A549 (cell line): ENCODE data around the gene ANKK1. TPM values are rescaled to one million over a fixed set of nuclear protein-coding genes. Genes with fewer than 3 reads are reported as not detected.

ENCODE experiments used
- ATAC-seq, 2 experiments: fragments of 200-7000 bp in 1 of 2; fragments of >200 bp in 1 of 2; cut with Nextera tagmentation in 1 of 2; cut with Tn5 transposase in 1 of 2; 3 replicates each; pipeline versions ENCODE4 v1.8.0 to v1.9.1; 2018 to 2020; ENCODE audit warnings: mild to moderate bottlenecking in 1 of 2, moderate library complexity in 1 of 2
- CTCF ChIA-PET: fragments of 300-600 bp; sonication (Branson Sonifier 250); formaldehyde crosslinking; extraction: SDS; loops from one replicate; lab custom pipeline; 2021; ENCODE audit warnings: antibody characterized with exemption, inconsistent platforms; lab: Yijun Ruan, JAX
- POLR2A ChIA-PET: fragments of 350-600 bp; formaldehyde crosslinking; extraction: SDS; loops from one replicate; lab custom pipeline; 2021; ENCODE audit warnings: antibody characterized with exemption, inconsistent platforms; lab: Yijun Ruan, JAX
- DNase-seq, 2 experiments: peaks; one replicate each; pipeline versions ENCODE4 v3.0.0 to v3.0.0-alpha.2; 2011 to 2016; ENCODE audit warnings: low read depth in 1 of 2, low spot score in 1 of 2
- FAIRE-seq: peaks from 2 replicates; lab custom pipeline; 2011; peaks lifted over from hg19 to GRCh38; lab: Jason Lieb, UNC
- H3K27ac ChIP-seq, 2 experiments: fragments of >200 bp; sonication (Bioruptor Twin); formaldehyde crosslinking; 3 replicates each; pipeline ENCODE4 v1.5.1; 2016 to 2017
- H3K4me1 ChIP-seq: fragments of >200 bp; sonication (Bioruptor Twin); formaldehyde crosslinking; 3 replicates; pipeline ENCODE4 v1.6.1; 2016
- H3K4me2 ChIP-seq: fragments of >200 bp; sonication (Bioruptor Twin); formaldehyde crosslinking; 3 replicates; pipeline ENCODE4 v1.6.1; 2016
- H3K4me3 ChIP-seq: fragments of >200 bp; sonication (Bioruptor Twin); formaldehyde crosslinking; 3 replicates; pipeline ENCODE4 v1.5.1; 2016
- H3K9me3 ChIP-seq: fragments of >200 bp; sonication (Bioruptor Twin); formaldehyde crosslinking; 3 replicates; pipeline ENCODE4 v1.6.1; 2016
- CEBPB ChIP-seq, 2 experiments: fragments of >200 bp in 1 of 2; sonication (Bioruptor Twin) in 1 of 2; formaldehyde crosslinking in 1 of 2; IDR thresholded peaks; 2 replicates each; pipeline ENCODE4 v1.6.1; 2012 to 2016
- CHD2 ChIP-seq: fragments of 150-350 bp; IDR thresholded peaks from 2 replicates; pipeline ENCODE4 v1.6.1; 2014; ENCODE audit warnings: low read length; ENCODE audit not compliant: partially characterized antibody
- EHF ChIP-seq: fragments of 250-450 bp; sonication (Bioruptor Pico); IDR thresholded peaks from 2 replicates; pipeline ENCODE4 v1.5.0; 2020; ENCODE audit warnings: mild to moderate bottlenecking
- EHMT2 ChIP-seq: fragments of 200-600 bp; sonication (generic); IDR thresholded peaks from 2 replicates; pipeline ENCODE4 v1.6.1; 2016; ENCODE audit warnings: antibody characterized with exemption, low read depth, mild to moderate bottlenecking, moderate library complexity
- FOSB ChIP-seq: fragments of 250-450 bp; sonication (Bioruptor Pico); IDR thresholded peaks from 2 replicates; pipeline ENCODE4 v1.5.0; 2020; ENCODE audit warnings: mild to moderate bottlenecking, moderate library complexity
- GATA3 ChIP-seq: IDR thresholded peaks from 2 replicates; pipeline ENCODE4 v1.6.1; 2012; ENCODE audit warnings: borderline replicate concordance
- HDAC2 ChIP-seq: fragments of 200-600 bp; sonication (generic); IDR thresholded peaks from 2 replicates; pipeline ENCODE4 v1.6.1; 2016
- HEYL ChIP-seq: fragments of 250-450 bp; sonication (Bioruptor Pico); IDR thresholded peaks from 2 replicates; pipeline ENCODE4 v1.8.0; 2021; ENCODE audit warnings: mild to moderate bottlenecking, moderate library complexity
- HOXA7 ChIP-seq: fragments of 250-450 bp; sonication (Bioruptor Pico); IDR thresholded peaks from 2 replicates; pipeline ENCODE4 v1.5.0; 2020; ENCODE audit warnings: mild to moderate bottlenecking, moderate library complexity
- HOXB13 ChIP-seq: fragments of 250-450 bp; sonication (Bioruptor Pico); IDR thresholded peaks from 2 replicates; pipeline ENCODE4 v1.5.0; 2020; ENCODE audit warnings: low read depth, mild to moderate bottlenecking, moderate library complexity
- HOXB5 ChIP-seq: fragments of 250-450 bp; sonication (Bioruptor Pico); IDR thresholded peaks from 2 replicates; pipeline ENCODE4 v1.5.0; 2020; ENCODE audit warnings: mild to moderate bottlenecking, moderate library complexity
- MAFK ChIP-seq: fragments of 450-650 bp; IDR thresholded peaks from 2 replicates; pipeline ENCODE4 v1.6.1; 2014; ENCODE audit not compliant: partially characterized antibody
- RAD21 ChIP-seq, 2 experiments: fragments of >200 bp in 1 of 2; sonication (Bioruptor Twin) in 1 of 2; formaldehyde crosslinking in 1 of 2; IDR thresholded peaks in 1 of 2; conservative IDR thresholded peaks in 1 of 2; 2 replicates in 1 of 2; 3 replicates in 1 of 2; pipeline ENCODE4 v1.6.1; 2012 to 2018; ENCODE audit warnings: inconsistent platforms in 1 of 2
- RCOR1 ChIP-seq: fragments of 150-350 bp; IDR thresholded peaks from 2 replicates; pipeline ENCODE4 v1.6.1; 2014; ENCODE audit warnings: antibody characterized with exemption, low read length, low read depth
- RFX5 ChIP-seq: fragments of 450-650 bp; IDR thresholded peaks from 2 replicates; pipeline ENCODE4 v1.7.1; 2014; ENCODE audit warnings: antibody characterized with exemption, mild to moderate bottlenecking, moderate library complexity
- RNF2 ChIP-seq: fragments of 200-600 bp; sonication (generic); IDR thresholded peaks from 2 replicates; pipeline ENCODE4 v1.6.1; 2016; ENCODE audit warnings: low read depth, mild to moderate bottlenecking, antibody characterized with exemption, moderate library complexity, borderline replicate concordance
- SMC3 ChIP-seq: fragments of >200 bp; sonication (Bioruptor Twin); formaldehyde crosslinking; IDR thresholded peaks from 3 replicates; pipeline ENCODE4 v1.6.1; 2018; ENCODE audit warnings: inconsistent platforms
- SREBF2 ChIP-seq: fragments of 450-650 bp; IDR thresholded peaks from 2 replicates; pipeline ENCODE4 v1.6.1; 2014; ENCODE audit warnings: mild to moderate bottlenecking, moderate library complexity
- TP53 ChIP-seq: fragments of 250-450 bp; sonication (Bioruptor Pico); IDR thresholded peaks from 2 replicates; pipeline ENCODE4 v1.5.0; 2021; ENCODE audit warnings: mild to moderate bottlenecking, moderate library complexity
- ZNF302 ChIP-seq: fragments of 250-450 bp; sonication (Bioruptor Pico); IDR thresholded peaks from 2 replicates; pipeline ENCODE4 v1.9.0; 2021; ENCODE audit warnings: inconsistent platforms, mild to moderate bottlenecking, moderate library complexity
- ZSCAN20 ChIP-seq: fragments of 250-450 bp; sonication (Bioruptor Pico); IDR thresholded peaks from 2 replicates; pipeline ENCODE4 v1.8.0; 2022; ENCODE audit warnings: mild to moderate bottlenecking, moderate library complexity
- WGBS: methylation state at CpG from one replicate; pipeline ENCODE4 v1.1.6; 2017; ENCODE audit errors: missing lambda C conversion rate; 5-methylcytosine and 5-hydroxymethylcytosine counted together
- polyA plus RNA-seq, 4 experiments: library from polyadenylated mRNA; depleted of rRNA in 3 of 4; stranded (reverse); fragments of >200 nt; fragmentation: RNase III in 1 of 4; extraction: RNeasy Plus Mini Kit Qiagen cat#74134 plus additional on column Dnase treatment in 1 of 4; gene quantifications; 2 replicates in 3 of 4; 3 replicates in 1 of 4; pipeline ENCODE4 v1.2.3, GENCODE V29; 2011 to 2017
- TF ChIP-seq, protein P1 (sequence below): IDR thresholded peaks from 2 replicates; pipeline ENCODE4 v1.6.1; 2012
- TF ChIP-seq, protein P2 (sequence below): fragments of 200-600 bp; sonication (generic); IDR thresholded peaks from 2 replicates; pipeline ENCODE4 v1.6.1; 2016; ENCODE audit warnings: antibody characterized with exemption, mild to moderate bottlenecking, moderate library complexity
- TF ChIP-seq, protein P3 (sequence below): fragments of 250-450 bp; sonication (Bioruptor Pico); IDR thresholded peaks from 2 replicates; pipeline ENCODE4 v1.5.0; 2021; ENCODE audit warnings: mild to moderate bottlenecking, moderate library complexity, borderline replicate concordance
- TF ChIP-seq, protein P4 (sequence below): IDR thresholded peaks from 2 replicates; pipeline ENCODE4 v1.6.1; 2012; ENCODE audit warnings: low read depth, borderline replicate concordance

Gene ANKK1
- polyA plus RNA-seq, 2 of the 4 experiments (the other 2 are of a cell fraction): 0.08 TPM; not detected in 1

DNA sequence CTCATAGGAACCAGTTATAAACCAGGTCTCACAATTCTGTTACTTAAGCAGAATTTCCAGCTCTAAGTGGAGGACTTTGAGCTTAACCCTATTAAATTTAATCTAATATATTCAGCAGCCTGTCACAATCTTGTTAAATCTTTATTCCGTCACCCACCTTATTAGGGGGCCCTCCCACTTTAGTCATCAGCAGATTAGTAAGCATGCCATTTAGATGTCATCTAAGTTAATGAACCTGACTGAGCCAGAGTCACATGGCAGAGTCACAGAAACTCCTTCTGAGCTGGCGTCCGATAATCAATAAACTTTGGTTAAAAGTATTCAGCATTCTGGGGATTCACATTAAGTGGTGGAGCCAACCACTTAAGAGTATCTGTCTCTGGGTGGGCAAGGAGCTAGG, 38.1 kb upstream of the ANKK1 start:
- CTCF ChIA-PET: interaction anchor here (0.9 kb wide), 1 partner anchor 1130 kb away, joined by 3 read pairs; no protein-coding TSS in a partner anchor
- ATAC-seq: no peak
- Histone ChIP-seq H3K4me1 (no peaks in the 10 kb centered on the region), H3K9me3 (no peaks in the 10 kb centered on the region), H3K27ac (no peak overlapping the region), H3K4me2 (no peak overlapping the region), H3K4me3 (no peak overlapping the region)
- POLR2A ChIA-PET: no interaction called here
- FAIRE-seq: no peak
- WGBS: 86% methylated on average over 3 of the region's 3 CpGs
- no peak for DNase-seq
- no peak for TF ChIP-seq SMC3
- no peak for TF ChIP-seq GATA3
- no peak for TF ChIP-seq RCOR1
- TF ChIP-seq HDAC2: no peak
- no peak for TF ChIP-seq ZSCAN20
- TF ChIP-seq MAFK: no peak
- TF ChIP-seq CEBPB (IDR thresholded peaks at IDR 0.05): no peak
- no peak for TF ChIP-seq RAD21 (conservative IDR thresholded peaks at IDR 0.05 in 1 of 2, IDR thresholded peaks at IDR 0.05 in 1 of 2)
- TF ChIP-seq CHD2: no peak
- TF ChIP-seq RNF2: no peak
- no peak for TF ChIP-seq RFX5
- TF ChIP-seq HOXB13 (CRISPR knock-in tag): no peak
- no peak for TF ChIP-seq SREBF2
- TF ChIP-seq EHF: no peak
- no peak for TF ChIP-seq FOSB (CRISPR knock-in tag)
- TF ChIP-seq, protein P1, sequence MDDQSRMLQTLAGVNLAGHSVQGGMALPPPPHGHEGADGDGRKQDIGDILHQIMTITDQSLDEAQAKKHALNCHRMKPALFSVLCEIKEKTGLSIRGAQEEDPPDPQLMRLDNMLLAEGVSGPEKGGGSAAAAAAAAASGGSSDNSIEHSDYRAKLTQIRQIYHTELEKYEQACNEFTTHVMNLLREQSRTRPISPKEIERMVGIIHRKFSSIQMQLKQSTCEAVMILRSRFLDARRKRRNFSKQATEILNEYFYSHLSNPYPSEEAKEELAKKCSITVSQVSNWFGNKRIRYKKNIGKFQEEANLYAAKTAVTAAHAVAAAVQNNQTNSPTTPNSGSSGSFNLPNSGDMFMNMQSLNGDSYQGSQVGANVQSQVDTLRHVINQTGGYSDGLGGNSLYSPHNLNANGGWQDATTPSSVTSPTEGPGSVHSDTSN: no peak
- TF ChIP-seq, protein P2, sequence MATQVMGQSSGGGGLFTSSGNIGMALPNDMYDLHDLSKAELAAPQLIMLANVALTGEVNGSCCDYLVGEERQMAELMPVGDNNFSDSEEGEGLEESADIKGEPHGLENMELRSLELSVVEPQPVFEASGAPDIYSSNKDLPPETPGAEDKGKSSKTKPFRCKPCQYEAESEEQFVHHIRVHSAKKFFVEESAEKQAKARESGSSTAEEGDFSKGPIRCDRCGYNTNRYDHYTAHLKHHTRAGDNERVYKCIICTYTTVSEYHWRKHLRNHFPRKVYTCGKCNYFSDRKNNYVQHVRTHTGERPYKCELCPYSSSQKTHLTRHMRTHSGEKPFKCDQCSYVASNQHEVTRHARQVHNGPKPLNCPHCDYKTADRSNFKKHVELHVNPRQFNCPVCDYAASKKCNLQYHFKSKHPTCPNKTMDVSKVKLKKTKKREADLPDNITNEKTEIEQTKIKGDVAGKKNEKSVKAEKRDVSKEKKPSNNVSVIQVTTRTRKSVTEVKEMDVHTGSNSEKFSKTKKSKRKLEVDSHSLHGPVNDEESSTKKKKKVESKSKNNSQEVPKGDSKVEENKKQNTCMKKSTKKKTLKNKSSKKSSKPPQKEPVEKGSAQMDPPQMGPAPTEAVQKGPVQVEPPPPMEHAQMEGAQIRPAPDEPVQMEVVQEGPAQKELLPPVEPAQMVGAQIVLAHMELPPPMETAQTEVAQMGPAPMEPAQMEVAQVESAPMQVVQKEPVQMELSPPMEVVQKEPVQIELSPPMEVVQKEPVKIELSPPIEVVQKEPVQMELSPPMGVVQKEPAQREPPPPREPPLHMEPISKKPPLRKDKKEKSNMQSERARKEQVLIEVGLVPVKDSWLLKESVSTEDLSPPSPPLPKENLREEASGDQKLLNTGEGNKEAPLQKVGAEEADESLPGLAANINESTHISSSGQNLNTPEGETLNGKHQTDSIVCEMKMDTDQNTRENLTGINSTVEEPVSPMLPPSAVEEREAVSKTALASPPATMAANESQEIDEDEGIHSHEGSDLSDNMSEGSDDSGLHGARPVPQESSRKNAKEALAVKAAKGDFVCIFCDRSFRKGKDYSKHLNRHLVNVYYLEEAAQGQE: no peak
- no peak for TF ChIP-seq ZNF302 (CRISPR knock-in tag)
- TF ChIP-seq, protein P3, sequence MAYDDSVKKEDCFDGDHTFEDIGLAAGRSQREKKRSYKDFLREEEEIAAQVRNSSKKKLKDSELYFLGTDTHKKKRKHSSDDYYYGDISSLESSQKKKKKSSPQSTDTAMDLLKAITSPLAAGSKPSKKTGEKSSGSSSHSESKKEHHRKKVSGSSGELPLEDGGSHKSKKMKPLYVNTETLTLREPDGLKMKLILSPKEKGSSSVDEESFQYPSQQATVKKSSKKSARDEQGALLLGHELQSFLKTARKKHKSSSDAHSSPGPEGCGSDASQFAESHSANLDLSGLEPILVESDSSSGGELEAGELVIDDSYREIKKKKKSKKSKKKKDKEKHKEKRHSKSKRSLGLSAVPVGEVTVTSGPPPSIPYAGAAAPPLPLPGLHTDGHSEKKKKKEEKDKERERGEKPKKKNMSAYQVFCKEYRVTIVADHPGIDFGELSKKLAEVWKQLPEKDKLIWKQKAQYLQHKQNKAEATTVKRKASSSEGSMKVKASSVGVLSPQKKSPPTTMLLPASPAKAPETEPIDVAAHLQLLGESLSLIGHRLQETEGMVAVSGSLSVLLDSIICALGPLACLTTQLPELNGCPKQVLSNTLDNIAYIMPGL (CRISPR knock-in tag): no peak
- TF ChIP-seq, all 56 proteins: peak for 0

GRCh38 chr11:113350336-113351067, 37.1 kb upstream of the ANKK1 start:
- 91% methylated on average over 10 of the region's 11 CpGs for WGBS
- POLR2A ChIA-PET: no interaction called here
- FAIRE-seq: no peak
- Histone ChIP-seq H3K4me1 (no peaks in the 10 kb centered on the region), H3K4me2 (no peak overlapping the region), H3K4me3 (no peak overlapping the region), H3K9me3 (no peaks in the 10 kb centered on the region), H3K27ac (no peak overlapping the region)
- CTCF ChIA-PET: interaction anchor here (1.7 kb wide), 1 partner anchor 380 kb away, joined by 4 read pairs; no protein-coding TSS in a partner anchor
- no peak for ATAC-seq
- TF ChIP-seq TP53: no peak
- no peak for TF ChIP-seq EHMT2
- no peak for TF ChIP-seq HOXB5
- TF ChIP-seq CHD2: no peak
- TF ChIP-seq, protein P4, sequence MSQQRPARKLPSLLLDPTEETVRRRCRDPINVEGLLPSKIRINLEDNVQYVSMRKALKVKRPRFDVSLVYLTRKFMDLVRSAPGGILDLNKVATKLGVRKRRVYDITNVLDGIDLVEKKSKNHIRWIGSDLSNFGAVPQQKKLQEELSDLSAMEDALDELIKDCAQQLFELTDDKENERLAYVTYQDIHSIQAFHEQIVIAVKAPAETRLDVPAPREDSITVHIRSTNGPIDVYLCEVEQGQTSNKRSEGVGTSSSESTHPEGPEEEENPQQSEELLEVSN: no peak
- no peak for TF ChIP-seq HOXA7 (CRISPR knock-in tag)
- no peak for TF ChIP-seq HEYL (CRISPR knock-in tag)
- TF ChIP-seq RFX5: no peak
- DNase-seq: no peak
